SU-DHL-6 (cell line): Measurements from ENCODE around the gene ZMYND11.

Experiments
- H2AFZ ChIP-seq: fragments of 200-600 bp; sonication (generic); 2 replicates; pipeline ENCODE4 v1.6.1; 2014; ENCODE audit warnings: low read depth, mild to moderate bottlenecking, moderate library complexity, mixed read lengths, antibody characterized with exemption, low read length; ENCODE audit not compliant: severe bottlenecking
- H3F3A ChIP-seq: fragments of 200-600 bp; shearing (Covaris generic); 2 replicates; pipeline ENCODE4 v1.6.0; 2016; ENCODE audit warnings: antibody characterized with exemption, mild to moderate bottlenecking; ENCODE audit not compliant: insufficient read depth
- H3K27ac ChIP-seq: fragments of 200-600 bp; sonication (generic); 2 replicates; pipeline ENCODE4 v1.5.1; 2016; ENCODE audit warnings: low read depth, mild to moderate bottlenecking, low read length, moderate library complexity, mixed read lengths
- H3K27me3 ChIP-seq: fragments of 200-600 bp; sonication (generic), shearing (Covaris generic); 2 replicates; pipeline ENCODE4 v1.6.0; 2014; ENCODE audit warnings: mild to moderate bottlenecking, low read length
- H3K36me3 ChIP-seq: fragments of 200-600 bp; sonication (generic); 2 replicates; pipeline ENCODE4 v1.6.1; 2014; ENCODE audit warnings: mild to moderate bottlenecking, low read length, mixed read lengths
- H3K4me2 ChIP-seq: fragments of 300-600, 200-600 bp; shearing (Covaris generic), sonication (generic); 2 replicates; pipeline ENCODE4 v1.6.0; 2014; ENCODE audit warnings: low read length, low read depth, mild to moderate bottlenecking; ENCODE audit not compliant: poor library complexity, severe bottlenecking
- H3K4me3 ChIP-seq: fragments of 200-600 bp; sonication (generic); 2 replicates; pipeline ENCODE4 v1.5.1; 2014; ENCODE audit warnings: antibody characterized with exemption, low read length, mild to moderate bottlenecking, mixed read lengths; ENCODE audit not compliant: insufficient read depth, poor library complexity, severe bottlenecking
- H3K79me2 ChIP-seq: fragments of 200-600 bp; sonication (generic); 2 replicates; pipeline ENCODE4 v1.6.1; 2014; ENCODE audit warnings: mild to moderate bottlenecking, low read length, moderate library complexity; ENCODE audit not compliant: insufficient read depth
- H3K9ac ChIP-seq: fragments of 200-600 bp; sonication (generic); 2 replicates; pipeline ENCODE4 v1.7.0; 2014; ENCODE audit warnings: mild to moderate bottlenecking, low read length
- H3K9me2 ChIP-seq: fragments of 200-600 bp; sonication (generic); replicated peaks from 2 replicates; pipeline ENCODE4 v1.6.1; 2014; ENCODE audit warnings: low read length; ENCODE audit not compliant: insufficient read depth
- H3K9me3 ChIP-seq: fragments of 200-600 bp; sonication (generic); 2 replicates; pipeline ENCODE4 v1.6.1; 2014; ENCODE audit warnings: low read length, mixed read lengths; ENCODE audit not compliant: insufficient read depth
- H4K20me1 ChIP-seq: fragments of 200-600 bp; sonication (generic); 2 replicates; pipeline ENCODE4 v1.6.1; 2014; ENCODE audit warnings: low read depth, mild to moderate bottlenecking, antibody characterized with exemption, low read length, moderate library complexity, mixed read lengths
- EZH2phosphoT487 ChIP-seq: fragments of 200-600 bp; sonication (generic), shearing (Covaris generic); conservative IDR thresholded peaks from 2 replicates; pipeline ENCODE4 v1.6.1; 2018; ENCODE audit warnings: mild to moderate bottlenecking, antibody characterized with exemption, low read length, moderate library complexity, mixed read lengths
- TF ChIP-seq, protein P1 (sequence below): fragments of 200-600 bp; sonication (generic); IDR thresholded peaks from one replicate; pipeline ENCODE4 v1.5.1; 2017; ENCODE audit warnings: antibody characterized with exemption, mild to moderate bottlenecking, low read length, moderate library complexity; ENCODE audit not compliant: insufficient read depth, poor library complexity, severe bottlenecking

Gene ZMYND11

DNA sequence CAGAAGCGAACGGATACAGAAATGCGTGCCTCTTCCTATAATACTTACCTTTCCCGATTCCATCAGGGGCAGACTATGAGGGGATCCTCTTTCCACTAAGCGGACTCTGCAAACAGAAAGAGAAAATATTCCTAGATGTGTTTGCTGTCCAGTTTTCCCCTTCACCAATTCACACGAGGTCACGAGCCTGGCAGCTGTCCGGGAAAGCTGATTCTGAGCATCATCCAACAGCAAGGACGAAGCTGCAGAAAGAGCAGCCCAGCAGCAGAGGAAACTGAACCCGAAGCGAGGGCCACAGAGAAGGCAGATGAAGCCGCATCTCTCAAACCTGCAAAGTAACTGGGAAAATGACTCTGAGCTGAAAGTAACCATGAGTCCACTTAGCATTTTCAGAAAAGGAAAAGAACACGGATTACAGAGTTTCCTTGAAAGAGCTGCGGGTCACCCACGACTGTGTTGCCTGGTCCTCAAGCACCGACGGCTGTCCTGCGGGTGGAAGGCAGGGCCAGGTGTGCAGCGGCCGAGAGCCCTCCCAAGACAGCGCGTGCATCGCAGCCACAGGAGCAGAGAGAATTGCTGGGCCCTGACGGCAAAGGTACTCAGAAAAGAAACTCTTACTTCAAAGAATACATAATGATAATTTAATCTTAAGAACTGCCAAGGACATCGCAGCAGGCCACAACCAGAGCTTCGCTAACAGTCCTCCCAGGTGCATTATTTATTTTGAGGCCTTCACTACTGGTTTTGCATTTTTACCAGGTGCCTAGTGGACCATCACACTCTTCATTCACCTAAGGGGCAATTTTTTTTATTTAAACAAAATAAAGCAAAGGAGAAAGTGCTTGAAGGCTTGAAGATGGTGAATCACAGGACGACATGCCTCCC is 153.3 kb downstream of the ZMYND11 start:
- H2AFZ ChIP-seq, result no peak overlapping the region
- TF ChIP-seq, protein P1, sequence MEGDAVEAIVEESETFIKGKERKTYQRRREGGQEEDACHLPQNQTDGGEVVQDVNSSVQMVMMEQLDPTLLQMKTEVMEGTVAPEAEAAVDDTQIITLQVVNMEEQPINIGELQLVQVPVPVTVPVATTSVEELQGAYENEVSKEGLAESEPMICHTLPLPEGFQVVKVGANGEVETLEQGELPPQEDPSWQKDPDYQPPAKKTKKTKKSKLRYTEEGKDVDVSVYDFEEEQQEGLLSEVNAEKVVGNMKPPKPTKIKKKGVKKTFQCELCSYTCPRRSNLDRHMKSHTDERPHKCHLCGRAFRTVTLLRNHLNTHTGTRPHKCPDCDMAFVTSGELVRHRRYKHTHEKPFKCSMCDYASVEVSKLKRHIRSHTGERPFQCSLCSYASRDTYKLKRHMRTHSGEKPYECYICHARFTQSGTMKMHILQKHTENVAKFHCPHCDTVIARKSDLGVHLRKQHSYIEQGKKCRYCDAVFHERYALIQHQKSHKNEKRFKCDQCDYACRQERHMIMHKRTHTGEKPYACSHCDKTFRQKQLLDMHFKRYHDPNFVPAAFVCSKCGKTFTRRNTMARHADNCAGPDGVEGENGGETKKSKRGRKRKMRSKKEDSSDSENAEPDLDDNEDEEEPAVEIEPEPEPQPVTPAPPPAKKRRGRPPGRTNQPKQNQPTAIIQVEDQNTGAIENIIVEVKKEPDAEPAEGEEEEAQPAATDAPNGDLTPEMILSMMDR, result no peak
- TF ChIP-seq EZH2phosphoT487, result no peak
- H3K36me3 ChIP-seq, result 0 out of 2 replicates have a peak, but pooled peaks cover 7% of the 10 kb centered on the region
- peak overlapping the region; percentile 44 for H3K27ac ChIP-seq
- no peak overlapping the region for H3K4me3 ChIP-seq
- no peaks in the 10 kb centered on the region for H3K9me3 ChIP-seq
- no peaks in the 10 kb centered on the region for H3K9me2 ChIP-seq
- no peaks in the 10 kb centered on the region for H3K79me2 ChIP-seq
- H3K4me2 ChIP-seq, result peak overlapping the region; percentile 9
- no peak overlapping the region for H3K9ac ChIP-seq
- H3F3A ChIP-seq, result peaks cover 13% of the 10 kb centered on the region; the same call in 1 of the 2 replicates
- no peaks in the 10 kb centered on the region for H3K27me3 ChIP-seq
- H4K20me1 ChIP-seq, result 0 out of 2 replicates have a peak, but pooled peaks cover 1% of the 10 kb centered on the region

DNA sequence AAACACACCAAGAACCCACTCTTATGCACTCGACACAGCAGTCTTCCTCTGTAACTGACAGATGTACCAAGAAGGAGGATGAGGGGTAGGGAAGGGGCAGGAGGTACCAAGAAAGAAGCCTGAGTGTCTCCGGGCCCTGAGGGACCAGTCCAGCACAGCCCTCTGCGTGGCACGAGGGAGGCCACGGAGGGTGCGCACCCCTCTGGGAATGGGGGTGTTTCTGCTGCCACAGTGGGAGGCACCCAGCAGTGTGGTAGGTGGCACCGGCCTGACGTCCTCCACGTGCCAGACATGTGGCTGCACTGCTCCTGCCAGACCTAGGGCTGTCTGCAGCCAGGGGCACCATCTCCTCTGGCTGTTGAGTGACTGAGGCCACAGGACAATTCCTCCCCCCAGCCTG is 154.3 kb downstream of the ZMYND11 start:
- Histone ChIP-seq H3K27ac (peak overlapping the region; percentile 44), H3K9me2 (no peaks in the 10 kb centered on the region), H3K27me3 (no peaks in the 10 kb centered on the region), H2AFZ (no peak overlapping the region), H3K9ac (no peak overlapping the region), H3F3A (peaks cover 13% of the 10 kb centered on the region; the same call in 1 of the 2 replicates), H3K36me3 (0 out of 2 replicates have a peak, but pooled peaks cover 7% of the 10 kb centered on the region), H3K9me3 (no peaks in the 10 kb centered on the region), H3K79me2 (no peaks in the 10 kb centered on the region), H4K20me1 (0 out of 2 replicates have a peak, but pooled peaks cover 6% of the 10 kb centered on the region), H3K4me2 (peak overlapping the region; percentile 9), H3K4me3 (no peak overlapping the region)
- no peak for TF ChIP-seq EZH2phosphoT487
- TF ChIP-seq, protein P1, result no peak

DNA sequence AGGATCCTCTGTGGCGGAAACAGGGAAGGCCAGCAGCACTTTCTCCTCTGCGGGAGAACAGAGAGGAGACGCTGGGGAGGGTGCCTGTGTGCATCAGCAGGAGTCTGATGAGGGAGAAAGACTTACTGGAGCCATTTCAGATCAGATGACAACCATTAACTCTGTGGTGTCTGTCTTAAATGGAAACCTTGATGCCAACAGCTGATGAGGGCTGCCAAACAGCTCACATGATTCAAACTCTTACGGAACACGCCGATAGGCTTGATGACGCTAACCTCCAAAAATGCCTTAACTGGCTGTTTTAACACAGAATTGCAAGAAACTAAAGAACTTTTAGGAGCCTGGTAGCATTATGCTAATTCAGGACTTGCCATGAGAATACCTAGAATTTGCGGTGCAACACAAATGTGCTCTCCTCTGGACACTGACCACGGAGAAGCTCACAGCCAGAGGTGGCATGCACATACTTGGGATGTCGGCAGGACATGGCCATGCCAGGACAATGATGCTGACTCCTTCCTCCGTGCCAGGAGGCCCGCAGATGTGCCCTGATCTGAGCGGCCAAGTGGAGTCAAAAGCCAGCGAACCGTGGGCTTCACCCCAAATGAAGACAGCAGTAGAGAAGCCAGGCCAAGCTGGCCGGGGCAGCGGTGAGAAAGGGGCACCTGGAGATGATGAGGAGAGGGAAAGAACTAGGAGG is 154.9 kb downstream of the ZMYND11 start:
- no peak overlapping the region for H3K4me3 ChIP-seq
- no peaks in the 10 kb centered on the region for H3K27me3 ChIP-seq
- TF ChIP-seq, protein P1, result no peak
- no peak for TF ChIP-seq EZH2phosphoT487
- no peak overlapping the region for H3K9ac ChIP-seq
- H3K9me2 ChIP-seq, result no peaks in the 10 kb centered on the region
- no peak overlapping the region for H3K27ac ChIP-seq
- H3K36me3 ChIP-seq, result 0 out of 2 replicates have a peak, but pooled peaks cover 7% of the 10 kb centered on the region
- H3K4me2 ChIP-seq, result no peak overlapping the region
- no peaks in the 10 kb centered on the region for H3K79me2 ChIP-seq
- no peak overlapping the region for H2AFZ ChIP-seq
- H4K20me1 ChIP-seq, result 0 out of 2 replicates have a peak, but pooled peaks cover 6% of the 10 kb centered on the region
- H3K9me3 ChIP-seq, result no peaks in the 10 kb centered on the region
- H3F3A ChIP-seq, result peaks cover 13% of the 10 kb centered on the region; the same call in 1 of the 2 replicates
